ENCODE measurements around the gene PCNX3.
A peak's percentile ranks its signal among the peaks of the same experiment; 100 is the strongest.

The PCNX3 gene

DNA sequence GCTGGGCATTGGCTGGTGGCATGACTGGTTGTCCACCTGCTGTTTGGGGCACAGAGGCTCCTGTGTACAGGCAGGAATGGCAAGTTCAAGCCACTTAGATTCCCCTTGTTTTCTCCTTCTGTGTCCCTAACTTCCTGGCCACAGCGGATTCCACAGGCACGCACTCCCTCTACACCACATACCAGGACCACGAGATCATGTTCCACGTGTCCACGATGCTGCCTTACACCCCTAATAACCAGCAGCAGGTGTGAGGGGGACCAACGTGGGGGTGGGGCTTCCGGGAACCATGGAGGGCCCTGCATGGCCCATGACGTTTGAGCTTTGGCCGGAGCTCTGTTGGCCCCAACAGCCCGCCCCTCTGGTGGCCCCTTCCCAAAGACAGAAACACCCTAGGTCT lies 30.1 kb downstream of the PCNX3 start:
- no peak overlapping the region for H3K4me2 ChIP-seq (ENCODE audit: low read length)
- H3K9ac ChIP-seq (ENCODE audit: low read length), result no peak overlapping the region
- DNase-seq, result peak; percentile 51
- H3K23ac ChIP-seq (ENCODE audit: low read length), result no peak overlapping the region
- H2BK15ac ChIP-seq (replicated peaks; ENCODE audit: low read depth), result no peak overlapping the region
- no peak overlapping the region for H3K18ac ChIP-seq (ENCODE audit: low read length)
- H3K4me3 ChIP-seq (ENCODE audit: low read length), result no peak overlapping the region
- no peak overlapping the region for H2AK5ac ChIP-seq (ENCODE audit: low read length)
- no peak overlapping the region for H2BK120ac ChIP-seq (ENCODE audit: low read depth, low read length)
- H4K5ac ChIP-seq (ENCODE audit: low read length), result no peak overlapping the region
- WGBS (ENCODE audit: extremely low coverage, insufficient coverage, low lambda C conversion rate), result no CpG with 5 or more reads among the region's 10 CpGs
- H3K4me1 ChIP-seq (ENCODE audit: control insufficient read depth, low read depth, low read length), result peaks cover 2% of the 10 kb centered on the region
- no peak overlapping the region for H3K56ac ChIP-seq (ENCODE audit: low read length)
- H3K79me1 ChIP-seq (ENCODE audit: low read length), result no peaks in the 10 kb centered on the region
- H4K8ac ChIP-seq (ENCODE audit: low read depth, low read length), result no peak overlapping the region
- H2BK5ac ChIP-seq (ENCODE audit: low read length), result no peak overlapping the region
- no peaks in the 10 kb centered on the region for H3K27me3 ChIP-seq (ENCODE audit: insufficient read depth, low read length, poor library complexity)
- no peak overlapping the region for H3K27ac ChIP-seq (ENCODE audit: low read depth, low read length)
- H3K36me3 ChIP-seq (ENCODE audit: control insufficient read depth, insufficient read depth, low read length), result no peaks in the 10 kb centered on the region
- H3K79me2 ChIP-seq (ENCODE audit: control insufficient read depth, insufficient read depth, low read length), result no peaks in the 10 kb centered on the region
- H3K4ac ChIP-seq (ENCODE audit: low read depth, low read length), result no peak overlapping the region

DNA sequence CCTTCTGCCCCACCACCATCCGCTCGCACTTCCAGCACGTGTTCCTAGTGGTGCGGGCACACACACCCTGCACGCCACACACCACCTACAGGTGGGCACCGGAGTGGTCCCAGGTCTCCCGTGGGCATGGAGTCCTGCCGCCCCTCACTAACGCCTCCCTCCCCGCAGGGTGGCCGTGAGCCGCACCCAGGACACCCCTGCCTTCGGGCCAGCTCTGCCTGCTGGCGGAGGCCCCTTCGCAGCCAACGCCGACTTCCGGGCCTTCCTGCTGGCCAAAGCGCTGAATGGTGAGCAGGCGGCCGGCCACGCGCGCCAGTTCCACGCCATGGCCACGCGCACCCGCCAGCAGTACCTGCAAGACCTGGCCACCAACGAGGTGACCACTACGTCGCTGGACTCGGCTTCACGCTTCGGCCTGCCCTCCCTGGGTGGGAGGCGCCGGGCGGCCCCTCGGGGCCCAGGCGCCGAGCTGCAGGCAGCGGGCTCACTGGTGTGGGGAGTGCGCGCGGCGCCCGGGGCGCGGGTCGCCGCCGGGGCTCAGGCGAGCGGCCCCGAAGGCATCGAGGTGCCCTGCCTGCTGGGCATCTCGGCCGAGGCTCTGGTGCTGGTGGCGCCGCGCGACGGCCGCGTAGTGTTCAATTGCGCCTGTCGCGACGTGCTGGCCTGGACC lies 30.8 kb downstream of the PCNX3 start:
- Histone ChIP-seq H2BK15ac (replicated peaks; ENCODE audit: low read depth) (no peak overlapping the region), H3K4ac (ENCODE audit: low read depth, low read length) (no peak overlapping the region), H2AK5ac (ENCODE audit: low read length) (no peak overlapping the region), H3K4me2 (ENCODE audit: low read length) (peak overlapping the region; percentile 62), H3K4me1 (ENCODE audit: control insufficient read depth, low read depth, low read length) (peaks cover 2% of the 10 kb centered on the region), H3K18ac (ENCODE audit: low read length) (no peak overlapping the region), H2BK120ac (ENCODE audit: low read depth, low read length) (no peak overlapping the region), H4K5ac (ENCODE audit: low read length) (no peak overlapping the region), H3K79me2 (ENCODE audit: control insufficient read depth, insufficient read depth, low read length) (no peaks in the 10 kb centered on the region), H3K79me1 (ENCODE audit: low read length) (no peaks in the 10 kb centered on the region), H3K56ac (ENCODE audit: low read length) (peak overlapping the region; percentile 94), H3K27ac (ENCODE audit: low read depth, low read length) (no peak overlapping the region), H3K9ac (ENCODE audit: low read length) (peak overlapping the region; percentile 32), H2BK5ac (ENCODE audit: low read length) (no peak overlapping the region), H3K23ac (ENCODE audit: low read length) (no peak overlapping the region), H3K36me3 (ENCODE audit: control insufficient read depth, insufficient read depth, low read length) (no peaks in the 10 kb centered on the region), H4K8ac (ENCODE audit: low read depth, low read length) (no peak overlapping the region), H3K27me3 (ENCODE audit: insufficient read depth, low read length, poor library complexity) (no peaks in the 10 kb centered on the region), H3K4me3 (ENCODE audit: low read length) (no peak overlapping the region)
- no CpG with 5 or more reads among the region's 68 CpGs for whole genome bisulfite sequencing (ENCODE audit: extremely low coverage, insufficient coverage, low lambda C conversion rate)
- DNase-seq, result no peak

DNA sequence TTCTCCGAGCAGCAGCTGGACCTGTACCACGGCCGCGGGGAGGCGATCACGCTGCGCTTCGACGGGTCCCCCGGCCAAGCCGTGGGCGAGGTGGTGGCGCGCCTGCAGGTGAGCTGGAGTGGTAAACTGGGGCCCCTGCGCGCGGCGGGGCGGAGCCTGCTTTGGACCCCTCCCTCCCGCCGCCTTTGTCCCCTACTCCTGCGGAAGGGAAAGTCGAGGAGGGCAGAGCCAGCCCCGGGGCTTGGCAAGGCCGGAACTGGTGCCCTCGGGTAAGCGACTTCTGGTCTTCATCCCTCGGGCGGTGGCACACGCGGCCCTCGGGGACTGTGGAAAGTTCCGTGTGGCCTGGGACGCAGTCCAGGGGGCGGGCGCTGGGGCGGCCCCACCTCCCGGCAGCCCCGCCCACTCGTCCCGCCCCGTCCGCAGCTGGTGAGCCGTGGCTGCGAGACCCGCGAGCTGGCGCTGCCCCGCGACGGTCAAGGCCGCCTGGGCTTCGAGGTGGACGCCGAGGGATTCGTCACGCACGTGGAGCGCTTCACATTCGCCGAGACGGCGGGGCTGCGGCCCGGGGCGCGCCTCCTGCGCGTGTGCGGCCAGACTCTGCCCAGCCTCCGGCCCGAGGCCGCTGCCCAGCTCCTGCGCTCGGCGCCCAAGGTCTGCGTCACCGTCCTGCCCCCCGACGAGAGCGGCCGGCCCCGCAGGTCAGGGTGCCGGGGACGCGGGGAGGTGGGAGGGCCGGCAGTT lies 31.6 kb downstream of the PCNX3 start:
- no peaks in the 10 kb centered on the region for H3K36me3 ChIP-seq (ENCODE audit: control insufficient read depth, insufficient read depth, low read length)
- H2BK5ac ChIP-seq (ENCODE audit: low read length), result no peak overlapping the region
- H2BK15ac ChIP-seq (replicated peaks; ENCODE audit: low read depth), result no peak overlapping the region
- H3K27ac ChIP-seq (ENCODE audit: low read depth, low read length), result no peak overlapping the region
- H3K79me2 ChIP-seq (ENCODE audit: control insufficient read depth, insufficient read depth, low read length), result no peaks in the 10 kb centered on the region
- no peak overlapping the region for H3K23ac ChIP-seq (ENCODE audit: low read length)
- peak overlapping the region; percentile 83 for H3K4me2 ChIP-seq (ENCODE audit: low read length)
- H3K4ac ChIP-seq (ENCODE audit: low read depth, low read length), result no peak overlapping the region
- H3K4me1 ChIP-seq (ENCODE audit: control insufficient read depth, low read depth, low read length), result no peaks in the 10 kb centered on the region
- H4K5ac ChIP-seq (ENCODE audit: low read length), result no peak overlapping the region
- H2AK5ac ChIP-seq (ENCODE audit: low read length), result no peak overlapping the region
- no CpG with 5 or more reads among the region's 87 CpGs for WGBS (ENCODE audit: extremely low coverage, insufficient coverage, low lambda C conversion rate)
- no peaks in the 10 kb centered on the region for H3K79me1 ChIP-seq (ENCODE audit: low read length)
- no peak overlapping the region for H2BK120ac ChIP-seq (ENCODE audit: low read depth, low read length)
- H3K56ac ChIP-seq (ENCODE audit: low read length), result peak overlapping the region; percentile 94
- H3K9ac ChIP-seq (ENCODE audit: low read length), result peak overlapping the region; percentile 73
- no peaks in the 10 kb centered on the region for H3K27me3 ChIP-seq (ENCODE audit: insufficient read depth, low read length, poor library complexity)
- H3K4me3 ChIP-seq (ENCODE audit: low read length), result peak overlapping the region; percentile 54
- peak overlapping the region; percentile 5 for H3K18ac ChIP-seq (ENCODE audit: low read length)
- no peak overlapping the region for H4K8ac ChIP-seq (ENCODE audit: low read depth, low read length)
- DNase-seq, result peak; percentile 51

DNA sequence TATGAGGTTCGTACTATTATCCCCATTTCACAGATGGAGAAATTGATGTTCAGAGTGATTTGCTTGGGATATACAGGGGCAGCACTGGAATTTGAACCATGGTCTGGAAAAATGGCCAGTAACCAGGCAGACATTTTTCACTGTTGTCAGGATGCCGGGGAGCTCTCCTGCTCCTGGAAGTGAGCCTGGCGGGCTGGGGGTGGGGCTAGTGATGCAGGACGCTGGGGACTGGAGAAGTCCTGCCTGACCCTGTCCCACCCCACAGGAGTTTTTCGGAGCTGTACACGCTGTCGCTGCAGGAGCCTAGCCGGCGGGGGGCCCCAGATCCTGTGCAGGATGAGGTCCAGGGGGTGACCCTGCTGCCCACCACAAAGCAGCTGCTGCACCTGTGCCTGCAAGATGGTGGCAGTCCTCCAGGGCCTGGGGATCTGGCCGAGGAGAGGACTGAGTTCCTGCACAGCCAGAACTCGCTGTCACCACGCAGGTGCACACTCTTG lies 33.5 kb downstream of the PCNX3 start:
- Histone ChIP-seq H3K4me2 (ENCODE audit: low read length) (no peak overlapping the region), H2BK120ac (ENCODE audit: low read depth, low read length) (no peak overlapping the region), H3K27ac (ENCODE audit: low read depth, low read length) (no peak overlapping the region), H3K4me1 (ENCODE audit: control insufficient read depth, low read depth, low read length) (peaks cover 2% of the 10 kb centered on the region), H2BK15ac (replicated peaks; ENCODE audit: low read depth) (no peak overlapping the region), H4K8ac (ENCODE audit: low read depth, low read length) (no peak overlapping the region), H2BK5ac (ENCODE audit: low read length) (no peak overlapping the region), H3K79me1 (ENCODE audit: low read length) (no peaks in the 10 kb centered on the region), H3K27me3 (ENCODE audit: insufficient read depth, low read length, poor library complexity) (no peaks in the 10 kb centered on the region), H4K5ac (ENCODE audit: low read length) (no peak overlapping the region), H3K9ac (ENCODE audit: low read length) (no peak overlapping the region), H2AK5ac (ENCODE audit: low read length) (no peak overlapping the region), H3K4ac (ENCODE audit: low read depth, low read length) (no peak overlapping the region), H3K56ac (ENCODE audit: low read length) (no peak overlapping the region), H3K23ac (ENCODE audit: low read length) (no peak overlapping the region), H3K36me3 (ENCODE audit: control insufficient read depth, insufficient read depth, low read length) (no peaks in the 10 kb centered on the region), H3K4me3 (ENCODE audit: low read length) (no peak overlapping the region), H3K18ac (ENCODE audit: low read length) (no peak overlapping the region), H3K79me2 (ENCODE audit: control insufficient read depth, insufficient read depth, low read length) (no peaks in the 10 kb centered on the region)
- no CpG with 5 or more reads among the region's 12 CpGs for whole genome bisulfite sequencing (ENCODE audit: extremely low coverage, insufficient coverage, low lambda C conversion rate)
- no peak for DNase-seq

DNA sequence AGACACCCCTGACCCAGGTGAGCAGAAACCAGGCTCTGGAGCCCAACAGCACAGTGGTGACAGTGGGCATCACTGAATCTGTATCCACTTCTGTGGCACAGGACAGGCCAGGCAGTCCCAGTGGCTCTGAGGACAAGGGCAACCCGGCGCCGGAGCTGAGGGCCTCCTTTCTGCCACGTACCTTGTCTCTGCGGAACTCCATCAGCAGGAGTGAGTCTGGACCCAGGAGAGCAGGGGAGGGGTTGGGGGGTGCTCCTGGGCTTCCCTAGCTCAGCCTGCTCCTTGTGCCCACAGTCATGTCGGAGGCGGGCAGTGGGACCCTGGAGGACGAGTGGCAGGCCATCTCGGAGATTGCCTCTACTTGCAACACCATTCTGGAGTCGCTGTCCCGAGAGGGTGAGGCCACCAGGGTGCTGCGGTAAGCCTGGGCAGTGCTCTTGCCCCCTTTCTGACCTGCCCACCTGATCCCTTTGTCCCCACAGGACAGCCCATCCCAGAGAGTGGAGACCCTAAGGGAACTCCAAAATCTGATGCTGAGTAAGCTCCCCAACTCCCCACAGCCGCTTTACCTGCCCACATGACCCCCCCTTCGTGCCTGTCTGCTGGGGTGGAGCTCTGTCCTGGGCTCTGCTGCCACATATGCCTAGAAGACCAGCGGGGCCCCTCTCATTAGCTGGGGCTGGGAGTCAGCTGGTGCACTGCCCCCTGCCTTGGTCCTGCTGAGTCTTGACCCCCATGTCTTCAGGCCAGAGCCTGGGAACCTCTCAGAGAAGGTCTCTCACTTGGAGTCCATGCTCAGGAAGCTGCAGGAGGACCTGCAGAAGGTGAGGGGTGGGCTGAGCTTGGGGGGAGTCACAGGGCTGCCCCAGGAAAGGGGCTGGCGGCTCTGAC lies 34.3 kb downstream of the PCNX3 start:
- Histone ChIP-seq H4K5ac (ENCODE audit: low read length) (no peak overlapping the region), H2BK5ac (ENCODE audit: low read length) (no peak overlapping the region), H3K27me3 (ENCODE audit: insufficient read depth, low read length, poor library complexity) (no peaks in the 10 kb centered on the region), H3K9ac (ENCODE audit: low read length) (no peak overlapping the region), H3K18ac (ENCODE audit: low read length) (no peak overlapping the region), H3K56ac (ENCODE audit: low read length) (no peak overlapping the region), H3K27ac (ENCODE audit: low read depth, low read length) (no peak overlapping the region), H3K36me3 (ENCODE audit: control insufficient read depth, insufficient read depth, low read length) (no peaks in the 10 kb centered on the region), H3K79me2 (ENCODE audit: control insufficient read depth, insufficient read depth, low read length) (no peaks in the 10 kb centered on the region), H3K4me1 (ENCODE audit: control insufficient read depth, low read depth, low read length) (peaks cover 2% of the 10 kb centered on the region), H3K4me3 (ENCODE audit: low read length) (no peak overlapping the region), H2AK5ac (ENCODE audit: low read length) (no peak overlapping the region), H2BK15ac (replicated peaks; ENCODE audit: low read depth) (no peak overlapping the region), H3K23ac (ENCODE audit: low read length) (no peak overlapping the region), H3K4ac (ENCODE audit: low read depth, low read length) (no peak overlapping the region), H2BK120ac (ENCODE audit: low read depth, low read length) (no peak overlapping the region), H3K4me2 (ENCODE audit: low read length) (no peak overlapping the region), H4K8ac (ENCODE audit: low read depth, low read length) (no peak overlapping the region), H3K79me1 (ENCODE audit: low read length) (no peaks in the 10 kb centered on the region)
- no CpG with 5 or more reads among the region's 16 CpGs for WGBS (ENCODE audit: extremely low coverage, insufficient coverage, low lambda C conversion rate)
- no peak for DNase-seq
